Measurements from ENCODE around the gene IFITM5.
"Not testable (repeated sequence)": the region's sequence is repeated elsewhere in the genome, so short reads cannot be mapped to it uniquely, and the experiment has no call there.

Gene IFITM5

DNA sequence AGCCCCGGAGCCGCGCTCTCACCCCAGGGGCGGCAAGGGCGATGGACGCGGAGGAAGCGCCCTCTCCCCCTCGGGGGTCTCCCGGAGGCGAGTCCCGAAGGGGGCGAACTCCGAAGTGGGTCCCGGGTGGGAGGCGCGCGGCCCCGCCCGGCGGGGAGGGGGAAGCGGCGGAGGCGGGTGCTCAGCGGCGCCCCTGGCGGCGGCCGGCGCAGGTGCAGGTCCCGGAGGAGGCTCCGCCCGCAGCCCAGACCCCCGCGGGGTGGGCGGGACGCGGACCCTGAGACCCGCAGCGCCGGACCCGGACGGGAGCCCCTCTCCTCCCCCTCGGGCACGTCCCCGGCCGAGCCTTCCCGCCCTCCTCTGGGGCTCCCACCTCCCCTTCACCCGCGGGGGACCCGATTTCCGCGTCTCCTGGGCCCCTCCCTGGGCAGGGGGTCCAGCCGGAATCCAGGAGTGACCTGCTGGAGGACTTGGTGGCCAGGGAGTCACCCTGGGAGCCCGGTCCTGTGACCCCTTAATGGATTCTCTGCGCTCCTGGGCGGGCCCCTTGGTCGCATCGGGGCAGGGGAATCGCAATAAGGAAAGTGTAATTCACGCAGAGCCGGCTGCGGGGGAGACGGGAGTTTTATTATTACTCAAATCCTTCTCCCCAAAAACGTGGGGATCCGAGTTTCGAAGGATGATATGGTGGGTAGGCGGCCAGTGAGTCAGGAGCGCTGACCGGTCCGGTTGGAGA lies 11.9 kb upstream of the IFITM5 start:
- DNase-seq, result not testable (repeated sequence)

- not testable (repeated sequence) for DNase-seq
Measured at GRCh38 chr11:309979-310572, 10.8 kb upstream of the IFITM5 start.

GRCh38 chr11:308740-309665 lies 9.7 kb upstream of the IFITM5 start:
- not testable (repeated sequence) for DNase-seq

- DNase-seq, result peak; percentile 54
Measured at GRCh38 chr11:307766-308708, 8.7 kb upstream of the IFITM5 start, which contains the start of gene IFITM2. TSS of gene IFITM2 (plus strand) at chr11:307816. CDS start at chr11:308193, 377 bp downstream.

- DNase-seq, result no peak
Measured at GRCh38 chr11:306645-307371, 7.5 kb upstream of the IFITM5 start.

- no peak for DNase-seq
Measured at GRCh38 chr11:305844-306211, 6.5 kb upstream of the IFITM5 start.

GRCh38 chr11:304915-305843 lies 5.9 kb upstream of the IFITM5 start:
- DNase-seq, result peak; percentile 63

- DNase-seq, result no peak
Measured at GRCh38 chr11:304061-304506, 4.8 kb upstream of the IFITM5 start.

DNA sequence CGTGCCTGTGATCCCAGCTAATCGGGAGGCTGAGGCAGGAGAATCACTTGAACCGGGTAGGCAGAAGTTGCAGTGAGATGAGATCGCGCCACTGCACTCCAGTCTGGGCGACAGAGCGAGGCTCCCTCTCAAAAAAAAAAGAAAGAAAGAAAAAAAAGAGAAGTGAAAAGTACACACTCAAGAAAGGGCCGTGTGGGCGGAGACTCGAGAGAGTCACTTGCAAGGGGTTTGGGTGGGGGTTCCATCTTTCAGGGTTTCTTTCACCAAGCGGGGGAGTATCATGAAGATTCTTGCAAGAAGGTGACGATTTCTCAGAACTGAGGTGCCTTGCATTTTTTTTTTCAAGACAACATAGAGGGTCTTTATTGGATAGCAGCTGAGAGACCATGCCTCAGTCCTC lies 4.0 kb upstream of the IFITM5 start:
- DNase-seq, result no peak

DNA sequence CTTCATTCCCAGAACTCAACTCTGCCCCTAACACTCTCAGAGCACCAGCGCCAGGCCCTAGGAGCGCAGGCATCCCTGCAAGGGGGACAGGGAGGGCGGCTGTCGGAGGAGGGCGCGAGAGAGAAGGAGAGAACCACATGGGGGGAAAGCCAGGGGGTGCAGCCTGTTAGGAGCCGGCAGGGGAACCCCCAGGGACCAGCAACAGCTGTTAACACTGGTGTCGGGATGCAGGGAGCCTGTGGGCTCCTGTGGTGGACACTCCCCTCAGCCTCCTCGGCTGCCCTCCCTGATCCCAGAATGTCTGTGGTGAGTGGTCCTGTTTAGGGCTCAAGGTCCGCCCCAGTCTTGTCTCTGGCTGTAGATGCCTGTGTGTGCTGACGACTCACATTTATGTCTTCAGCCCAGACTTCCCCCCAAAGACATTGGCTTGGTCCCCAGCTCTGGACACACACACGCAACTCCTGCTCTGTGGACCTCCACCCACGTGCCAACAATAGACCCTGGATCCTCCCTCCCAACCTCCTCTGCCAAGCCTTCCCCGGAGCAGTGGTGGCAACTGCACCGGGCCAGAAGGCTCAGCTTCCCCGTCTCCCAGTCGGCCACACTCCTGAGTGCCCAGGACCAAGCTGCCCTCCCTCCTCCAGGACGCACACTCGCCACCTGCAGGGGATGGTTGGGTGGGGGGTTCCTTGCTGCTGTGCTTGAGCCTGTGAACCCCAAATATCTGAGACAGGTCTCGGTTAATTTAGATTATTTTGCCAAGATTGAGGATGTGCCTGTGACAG lies 817 bp upstream of the IFITM5 start:
- DNase-seq, result no peak

DNA sequence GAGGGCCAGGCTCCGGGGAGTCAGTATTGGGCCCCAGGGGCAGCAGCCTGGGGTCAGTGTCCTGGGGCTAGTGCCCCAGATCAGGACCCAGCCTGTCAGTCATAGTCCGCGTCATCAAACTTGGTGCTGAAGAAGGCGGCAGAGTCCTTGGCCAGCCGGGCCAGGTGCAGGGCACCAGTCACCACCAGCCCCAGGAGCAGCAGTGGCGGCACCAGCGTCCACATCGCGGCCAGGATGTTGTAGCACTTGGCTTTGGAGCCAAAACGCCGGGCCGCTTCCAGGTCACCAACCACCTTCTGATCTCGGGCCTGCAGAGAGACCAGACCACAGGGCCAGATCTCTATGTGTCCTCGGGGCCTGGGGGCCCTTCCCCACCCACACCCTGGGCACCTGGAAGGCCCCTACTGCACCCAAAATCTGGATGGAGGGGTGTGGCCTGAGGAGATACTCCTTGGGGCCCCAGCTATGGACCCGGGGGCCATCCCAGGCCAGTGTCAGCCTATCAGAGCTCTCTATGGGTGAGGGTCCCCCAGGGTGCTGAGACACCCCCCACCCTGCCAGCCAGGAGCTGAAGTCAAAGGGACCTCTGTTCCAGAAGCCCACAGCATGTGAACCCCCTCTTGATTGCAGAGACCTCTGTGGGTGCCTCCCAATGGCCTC lies 790 bp downstream of the IFITM5 start:
- no peak for DNase-seq

GRCh38 chr11:297586-298405 lies 1.5 kb downstream of the IFITM5 start:
- no peak for DNase-seq

GRCh38 chr11:297051-297585 lies 2.2 kb downstream of the IFITM5 start:
- no peak for DNase-seq

- no peak for DNase-seq
Measured at GRCh38 chr11:296171-297050, 2.9 kb downstream of the IFITM5 start.

GRCh38 chr11:295351-296170 lies 3.8 kb downstream of the IFITM5 start:
- no peak for DNase-seq

- no peak for DNase-seq
Measured at GRCh38 chr11:294780-295179, 4.5 kb downstream of the IFITM5 start.

All from activated CD4-positive, alpha-beta T cell treated with anti-CD3 and anti-CD28 coated beads, Interleukin-2, amount 50 U/mL, for 1 hour (primary cell).